Activated CD8-positive, alpha-beta memory T cell treated with anti-CD3 and anti-CD28 coated beads, Interleukin-2, amount 50 U/mL, for 48 hours (primary cell): ENCODE measurements around the gene NPAS3.

Source experiments
- DNase-seq: peaks from one replicate; pipeline ENCODE4 v3.0.0-alpha.2; 2020

Gene NPAS3

DNA sequence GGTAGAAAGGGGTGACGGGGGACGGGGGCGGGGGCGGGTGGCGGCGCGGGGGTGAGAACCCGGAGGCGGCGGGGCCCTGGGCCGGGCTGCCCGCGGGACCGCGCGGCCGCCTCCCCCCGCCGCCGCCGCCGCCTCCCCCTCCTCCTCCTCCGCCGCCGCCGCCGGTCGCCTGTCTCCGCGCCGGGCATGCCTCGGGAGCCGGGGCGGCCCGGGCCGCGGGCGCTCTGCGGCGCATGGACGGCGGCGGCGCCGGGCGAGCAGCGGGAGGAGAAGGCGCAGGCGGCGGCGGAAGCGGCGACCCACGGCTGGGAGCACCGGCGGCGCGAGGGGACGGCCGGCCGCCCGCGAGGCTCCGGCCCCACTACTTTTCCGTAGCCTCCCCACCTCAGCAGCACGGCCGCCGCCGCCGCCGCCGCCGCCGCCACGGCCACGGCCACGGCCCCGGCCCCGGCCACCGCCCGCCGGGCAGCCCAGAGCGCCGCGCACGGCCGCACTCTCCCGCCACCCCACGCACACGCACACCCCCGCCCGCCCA, at the start of gene NPAS3:
Gene NPAS3, plus strand, starts transcription at position 161 of the 535 bp plus-strand sequence.
- no peak for DNase-seq

DNA sequence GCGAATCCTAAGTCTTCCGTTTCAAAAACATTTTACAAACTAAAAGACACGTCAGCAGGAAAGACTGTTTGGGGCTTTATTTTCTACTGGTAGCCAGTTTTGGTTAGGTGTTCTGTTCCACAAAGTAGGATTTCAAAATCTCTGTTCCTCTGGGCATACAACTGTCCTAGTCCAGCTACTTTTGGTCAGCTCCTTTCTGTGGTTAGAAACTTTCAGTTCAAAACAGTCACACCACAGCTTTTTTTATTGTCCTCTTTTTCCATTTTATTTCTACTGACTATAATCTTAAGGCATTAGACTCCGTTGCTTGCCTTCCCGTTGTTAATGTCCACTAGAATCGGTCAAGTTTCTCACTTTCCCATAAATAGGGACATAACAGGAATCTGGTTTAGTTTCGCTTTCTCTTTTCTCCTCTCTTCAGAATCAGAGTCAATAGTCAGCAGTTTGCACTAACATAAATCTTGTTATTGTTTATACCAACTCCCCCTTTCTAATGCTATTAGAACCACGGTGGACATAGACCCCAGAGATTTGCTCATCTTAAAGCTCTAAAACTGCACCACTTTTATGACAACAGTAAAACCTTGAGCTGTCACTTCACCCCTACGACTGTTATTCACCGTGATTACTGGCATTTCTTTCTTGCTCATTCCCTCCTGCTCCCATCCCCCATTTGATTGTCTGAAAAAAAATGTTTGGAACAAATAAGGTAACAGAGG, 41.5 kb upstream of the NPAS3 start:
- DNase-seq = no peak

DNA sequence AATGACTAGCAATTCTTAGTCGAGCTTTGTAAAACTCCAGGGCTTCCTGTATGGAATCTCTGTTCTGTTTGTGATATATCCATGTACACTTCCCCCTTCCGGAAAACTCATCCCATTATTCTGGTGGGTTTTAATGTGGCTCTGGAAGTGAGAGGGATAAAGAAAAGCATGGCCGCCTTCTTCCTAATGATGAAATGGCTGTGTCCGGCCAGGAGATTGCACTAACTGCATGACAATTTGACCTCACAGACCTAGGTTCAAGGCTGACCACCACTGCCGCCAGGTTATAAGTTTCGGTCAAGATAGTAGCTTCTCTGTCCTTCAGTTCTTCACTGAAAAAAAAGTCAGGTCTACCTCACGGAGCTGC, 41.0 kb upstream of the NPAS3 start:
- DNase-seq = no peak

DNA sequence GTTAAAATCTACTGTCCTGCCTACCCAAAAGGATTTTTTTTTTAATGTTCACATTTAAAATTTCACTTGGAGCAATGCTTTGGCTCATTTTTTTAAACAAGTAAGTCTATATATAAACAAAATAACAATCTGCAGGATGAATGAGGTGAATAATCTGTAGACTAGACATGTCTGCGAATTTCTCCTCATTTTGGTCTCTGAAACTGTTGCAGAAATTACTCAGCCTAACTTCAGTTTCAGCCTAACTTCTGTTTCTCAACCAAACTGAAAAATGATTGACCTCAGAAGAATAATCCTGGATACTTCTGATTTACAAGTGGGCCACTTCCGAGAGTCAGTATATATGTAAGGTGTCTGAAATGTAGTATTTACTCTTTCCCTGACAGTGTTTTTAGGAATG, 39.8 kb upstream of the NPAS3 start:
- DNase-seq = no peak

DNA sequence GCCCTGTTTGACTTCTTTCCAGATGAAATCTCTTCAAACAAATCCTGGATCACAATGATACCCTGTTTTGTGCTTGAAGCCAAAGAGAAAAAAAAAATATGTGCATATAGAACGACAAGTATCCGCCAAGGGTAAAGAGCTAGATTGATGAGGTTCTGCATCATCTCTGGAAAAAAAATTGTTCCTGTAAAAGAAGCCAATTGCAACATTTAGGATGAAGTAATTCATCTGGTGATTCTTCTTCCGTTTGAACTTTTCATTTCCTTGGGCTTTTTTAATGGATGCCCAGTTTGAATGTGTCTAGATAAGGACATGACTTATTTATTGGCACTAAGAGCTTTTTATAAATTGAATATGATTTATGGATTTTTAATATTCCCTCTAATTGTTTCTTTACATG, 38.1 kb upstream of the NPAS3 start:
- DNase-seq = no peak

DNA sequence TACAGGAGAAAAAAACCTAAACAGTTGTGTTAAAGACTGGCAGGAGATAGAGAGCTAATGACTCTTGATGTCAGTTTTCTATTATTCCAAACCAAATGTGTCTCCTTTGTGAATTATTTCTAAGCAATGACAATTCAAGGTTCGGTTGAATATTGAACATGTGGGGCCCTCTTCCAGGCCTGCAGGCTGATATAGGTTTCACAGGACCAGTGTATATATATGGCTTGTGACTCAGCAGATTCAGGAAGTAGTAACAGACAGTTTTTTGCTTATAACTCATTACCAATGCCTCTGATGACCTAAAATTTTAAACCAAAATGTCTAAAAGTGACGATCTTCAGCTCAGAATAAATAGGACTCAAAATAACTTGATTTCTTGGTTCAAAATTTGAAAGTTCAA, 33.7 kb upstream of the NPAS3 start:
- DNase-seq = no peak

DNA sequence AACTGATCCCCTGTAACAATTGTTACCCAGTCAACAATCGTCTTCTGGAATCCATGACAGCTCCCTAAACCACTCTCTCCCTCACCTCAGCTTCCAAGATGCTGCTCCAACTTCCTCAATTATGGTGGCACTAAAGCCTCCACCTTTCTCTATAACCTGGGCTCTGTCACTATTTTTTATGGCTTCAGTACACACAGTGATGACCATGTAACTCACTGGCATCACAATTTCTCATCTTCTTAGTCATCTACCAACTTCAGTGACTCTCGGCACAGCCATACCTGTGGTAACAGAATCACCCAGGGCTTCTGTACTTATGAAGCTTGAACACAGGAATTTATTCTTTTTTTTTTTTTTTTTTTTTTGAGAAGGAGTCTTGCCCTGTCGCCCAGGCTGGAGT, 32.0 kb upstream of the NPAS3 start:
- DNase-seq = no peak

DNA sequence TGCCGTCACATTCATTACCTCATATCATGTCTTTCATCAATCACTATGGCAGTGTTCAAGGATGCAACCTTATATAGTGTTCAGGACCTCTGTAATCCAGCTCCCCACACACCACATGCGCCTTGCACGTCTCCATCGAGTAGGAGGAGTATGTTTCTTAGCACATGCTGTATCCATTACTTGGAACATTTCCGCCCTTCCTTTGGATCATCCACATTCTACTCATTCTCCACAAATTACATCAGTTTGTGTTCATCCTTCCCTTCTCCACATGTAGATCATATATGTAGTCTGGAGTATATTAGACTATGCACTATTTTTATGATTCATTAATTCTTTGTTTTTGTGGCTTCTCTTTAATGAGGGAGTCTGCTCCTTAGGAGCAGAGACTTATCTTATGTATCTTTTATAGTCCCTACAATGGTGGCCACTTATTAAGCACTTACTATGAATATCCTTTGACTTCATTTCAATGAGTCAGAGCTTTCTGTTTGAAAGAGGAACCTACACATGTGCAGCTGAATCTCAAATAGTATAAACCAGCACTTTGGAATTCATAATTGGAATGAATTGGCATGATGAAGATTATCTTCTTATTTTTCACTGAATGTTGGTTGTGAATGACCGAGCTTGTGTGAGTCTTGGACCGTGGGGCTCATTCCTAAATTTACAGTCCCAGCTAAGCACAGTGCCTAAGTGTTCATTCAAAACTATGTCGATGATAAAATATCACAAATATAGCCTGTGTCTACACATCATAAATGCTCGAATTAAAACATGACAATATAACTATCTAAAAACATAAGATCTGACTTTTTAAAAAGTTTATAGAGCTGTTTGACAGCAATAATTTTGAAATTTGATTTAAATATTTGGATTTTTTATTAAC, 30.2 kb upstream of the NPAS3 start:
- no peak for DNase-seq

DNA sequence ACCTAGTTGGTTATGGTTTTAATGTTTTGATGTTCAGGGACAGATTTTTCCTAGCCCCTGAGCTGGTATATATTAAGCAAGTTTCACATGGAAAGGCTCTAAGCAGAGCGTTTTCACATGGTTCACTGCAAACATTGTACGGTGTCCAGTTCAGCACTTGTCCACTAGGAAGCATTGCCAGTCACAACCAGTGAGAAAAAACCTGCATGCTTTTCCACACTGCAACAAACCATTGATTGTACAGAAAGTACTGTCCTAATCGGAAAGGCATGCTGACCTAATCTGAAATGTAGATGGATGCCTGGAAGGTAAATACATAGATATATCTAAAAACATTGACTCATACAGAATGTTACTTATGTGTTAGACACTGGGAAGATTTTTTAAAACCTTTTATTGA, 25.0 kb upstream of the NPAS3 start:
- DNase-seq = no peak

DNA sequence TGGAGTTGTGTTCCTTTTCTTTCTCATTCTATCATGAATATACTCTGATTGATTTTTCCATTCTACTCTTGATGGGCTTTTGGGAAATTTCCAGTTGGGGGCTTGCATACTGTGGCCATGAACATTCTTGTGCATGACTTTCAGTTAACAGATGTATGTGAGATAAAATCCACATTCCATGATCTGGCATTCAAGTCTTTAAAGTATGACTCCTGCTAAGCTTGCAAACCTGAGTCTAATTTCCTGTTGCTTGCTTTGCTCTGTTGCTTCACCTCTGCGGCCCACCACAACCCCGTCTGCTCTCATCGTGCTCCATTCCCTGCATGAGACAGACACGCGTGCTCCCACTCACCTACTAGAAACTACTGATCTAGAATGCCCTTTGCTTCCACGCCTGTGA, 24.3 kb upstream of the NPAS3 start:
- DNase-seq = no peak

DNA sequence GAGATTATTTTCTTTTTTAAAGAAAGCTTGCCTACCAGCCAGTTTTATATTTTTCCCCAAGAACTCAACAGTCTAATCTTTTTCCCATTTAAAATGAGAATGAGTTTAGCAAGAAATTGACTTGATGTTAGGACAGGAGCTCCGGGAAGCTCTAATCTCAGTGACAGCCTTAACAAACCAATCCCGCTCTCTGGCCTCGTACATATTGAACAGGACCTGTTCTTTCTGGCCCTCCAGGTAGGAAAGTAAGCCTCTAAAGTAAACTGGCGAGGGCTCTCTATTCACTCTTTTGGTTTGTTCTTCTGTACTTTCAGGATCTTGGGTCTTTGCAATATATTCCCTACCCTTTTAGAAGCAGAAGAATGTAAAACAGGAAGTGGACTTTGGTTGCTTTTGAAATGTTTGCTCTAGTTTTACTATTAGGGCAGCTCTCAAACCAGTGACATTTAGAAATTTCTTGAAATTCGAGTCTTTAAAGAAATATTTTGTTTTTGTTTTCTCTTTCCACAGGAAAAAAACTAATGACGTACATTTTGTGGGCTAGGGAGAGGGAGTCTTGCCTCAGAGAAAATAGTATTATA, 17.9 kb upstream of the NPAS3 start:
- DNase-seq = no peak

DNA sequence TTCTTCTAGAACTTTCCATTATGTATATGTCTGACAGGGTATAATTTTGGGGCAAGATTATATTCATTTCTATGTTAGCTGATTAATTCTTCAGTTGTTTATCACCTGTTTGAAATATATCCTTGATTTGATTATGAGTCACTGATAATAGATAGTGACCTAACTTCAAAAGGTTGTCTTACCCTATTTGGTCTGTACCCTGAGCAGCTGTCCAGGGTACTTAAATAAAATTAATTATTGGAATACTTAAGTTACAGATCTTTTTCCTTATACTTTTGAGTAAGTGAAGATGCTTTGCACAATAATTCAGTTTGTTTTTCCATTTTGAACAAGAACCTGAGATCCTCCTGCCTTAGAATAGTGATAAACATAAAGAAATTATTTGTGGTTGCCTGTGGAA, 13.2 kb upstream of the NPAS3 start:
- no peak for DNase-seq

DNA sequence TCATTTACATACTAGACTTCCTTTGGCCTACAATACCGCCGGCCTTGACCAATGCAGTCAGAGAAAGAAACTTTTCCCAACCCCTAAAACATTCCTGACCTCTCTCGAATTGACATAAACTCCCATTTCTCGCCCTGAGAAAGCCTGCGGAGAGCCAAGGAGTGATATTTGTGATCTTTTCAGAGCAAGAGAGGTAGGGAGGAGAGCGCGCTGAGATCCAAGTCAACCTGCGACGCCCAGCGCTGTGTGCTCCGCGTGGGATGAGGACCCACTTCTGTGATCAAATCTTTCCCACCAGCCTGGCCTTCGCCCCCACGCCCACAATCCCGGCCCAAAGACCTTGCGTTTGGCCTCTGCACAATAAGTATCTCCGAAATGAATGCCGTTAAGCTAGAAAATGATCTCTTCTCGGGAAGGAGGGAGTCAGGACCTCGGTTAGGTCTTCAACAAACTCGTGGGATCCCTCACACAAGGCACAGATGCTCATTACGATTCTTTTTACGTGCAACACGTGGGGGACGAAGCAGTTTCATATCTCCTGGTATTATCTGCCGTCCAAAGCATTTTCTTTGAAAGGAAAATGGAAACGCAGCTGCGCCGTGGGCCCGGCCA, 6.3 kb upstream of the NPAS3 start:
- DNase-seq = no peak

DNA sequence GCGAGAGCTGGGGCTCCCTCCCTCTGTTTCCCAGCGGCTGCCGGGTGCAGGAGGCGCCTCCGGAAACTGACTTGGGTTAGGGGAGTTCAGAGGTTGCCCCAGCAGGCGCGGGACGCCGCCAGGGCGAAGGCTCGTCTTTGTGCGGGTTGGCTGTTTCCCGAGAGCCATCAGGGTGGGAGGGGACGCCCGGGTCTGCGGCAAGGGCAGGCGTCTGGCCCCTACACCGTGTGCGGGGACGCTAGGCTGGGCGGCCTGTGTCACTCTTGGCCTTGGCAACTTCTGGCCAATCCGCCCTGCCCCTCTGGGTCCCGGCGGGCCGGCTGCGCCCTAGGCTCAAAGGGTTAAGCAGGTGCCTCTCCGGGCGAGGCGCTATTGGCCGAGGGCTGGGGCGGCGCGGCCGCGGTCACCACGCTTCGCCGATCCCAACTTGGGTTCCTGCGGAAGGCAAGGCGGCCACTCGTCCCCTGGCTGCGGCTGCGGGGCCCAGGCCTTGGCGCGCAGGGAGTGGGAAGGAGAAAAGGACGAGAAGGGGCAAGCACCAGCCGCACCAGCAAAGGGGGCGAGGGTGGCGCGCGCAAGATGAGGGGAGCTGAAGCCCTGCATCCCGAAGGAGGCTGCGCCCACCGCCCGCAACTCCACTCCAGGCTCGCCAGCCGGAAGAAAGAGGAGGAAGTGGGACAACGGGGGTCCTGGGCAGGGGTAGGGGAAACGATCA, 5.6 kb upstream of the NPAS3 start:
- no peak for DNase-seq

DNA sequence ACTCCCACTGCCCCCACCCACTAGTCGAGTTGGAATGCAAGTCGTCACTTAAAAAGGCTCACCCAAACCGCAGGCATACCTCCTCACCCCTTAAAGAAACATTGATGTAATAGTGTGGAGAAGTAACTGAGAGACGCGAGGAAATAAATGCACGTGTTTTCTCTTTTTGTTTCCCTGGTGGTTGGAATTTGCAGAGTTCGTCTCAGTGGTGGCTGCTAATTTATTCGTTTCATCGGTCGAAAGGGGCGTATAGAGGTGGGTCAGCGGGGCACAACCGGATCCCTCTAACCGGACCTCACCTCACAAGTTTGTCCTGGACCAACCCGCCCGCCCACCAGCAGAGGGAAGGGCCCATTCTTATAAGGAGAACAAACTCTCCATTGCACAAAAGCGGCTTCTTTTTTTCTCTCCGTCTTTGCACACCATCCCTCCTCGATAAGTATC, 5.0 kb upstream of the NPAS3 start:
- no peak for DNase-seq

DNA sequence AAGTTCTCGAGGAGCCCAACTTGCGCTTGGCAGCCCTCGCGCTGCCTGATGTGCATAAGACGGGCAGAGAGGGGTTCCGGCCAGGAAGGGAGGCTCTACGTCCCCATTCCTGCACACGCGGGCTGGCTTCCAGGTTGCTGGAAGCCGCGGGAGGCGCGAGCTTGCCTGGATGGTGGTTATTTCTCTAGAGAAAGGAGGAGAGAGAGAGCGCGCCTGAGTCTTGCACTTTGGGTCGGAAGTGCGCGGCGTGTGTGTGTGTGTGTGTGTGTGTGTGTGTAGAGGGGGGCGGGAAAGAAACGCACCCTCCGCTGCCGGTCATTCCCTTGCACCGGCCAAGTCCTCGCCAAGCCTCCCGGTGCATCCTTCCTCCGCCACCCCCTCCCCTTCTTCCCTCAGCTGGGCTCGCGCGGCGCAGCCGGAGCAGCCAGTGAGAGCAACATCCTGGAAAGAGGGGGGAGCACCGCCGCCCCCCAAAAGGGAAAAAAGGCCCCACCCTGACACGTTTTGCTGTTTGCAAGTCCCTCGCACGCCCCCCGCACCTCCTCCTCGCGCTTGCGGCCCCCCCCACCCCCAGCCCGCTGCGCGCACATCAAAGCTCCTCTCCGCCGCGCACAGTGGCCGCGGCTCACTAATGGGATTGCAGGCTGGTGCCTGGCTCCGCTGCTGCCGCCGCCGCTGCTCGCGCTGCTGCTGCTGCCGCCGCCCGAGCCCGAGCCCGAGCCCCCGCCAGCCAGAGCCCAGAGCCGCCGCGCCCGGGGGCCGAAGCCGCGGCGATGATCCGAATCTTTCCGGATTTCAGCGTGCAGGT, 4.4 kb upstream of the NPAS3 start:
- no peak for DNase-seq

DNA sequence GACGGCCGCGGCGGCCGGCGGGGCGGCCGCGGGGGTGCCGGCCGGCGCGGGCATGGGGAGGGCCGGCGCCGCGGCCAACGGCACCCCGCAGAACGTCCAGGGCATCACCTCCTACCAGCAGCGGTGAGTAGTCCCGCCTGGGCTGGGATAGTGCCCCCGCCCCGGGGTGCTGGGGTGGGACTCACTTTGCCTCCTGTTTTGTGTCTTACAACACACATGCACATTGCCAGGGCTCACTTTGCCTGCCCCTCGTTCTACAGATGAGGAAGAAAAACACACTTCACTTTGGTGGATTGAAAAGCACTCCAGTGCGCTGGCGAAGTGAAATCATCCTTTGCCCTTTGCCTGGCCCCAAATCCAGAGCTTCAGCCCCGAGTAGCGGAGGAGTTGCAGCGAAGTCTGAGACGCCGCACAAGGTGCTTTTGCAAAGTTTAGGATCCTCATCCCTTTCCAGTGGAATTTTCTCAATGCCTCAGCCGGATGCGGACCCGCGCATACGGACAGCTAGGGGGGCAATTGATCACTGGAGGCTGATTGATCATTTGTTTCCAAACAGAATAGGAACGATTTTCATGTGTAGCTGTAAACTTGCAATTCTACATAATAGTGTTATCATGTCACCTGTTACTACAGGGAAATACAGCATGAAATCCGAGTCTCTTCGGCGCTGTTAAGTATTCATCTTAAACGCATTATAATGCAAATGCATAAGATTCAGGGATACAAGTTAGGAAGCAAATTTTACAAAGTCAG, 3.6 kb upstream of the NPAS3 start:
- no peak for DNase-seq

DNA sequence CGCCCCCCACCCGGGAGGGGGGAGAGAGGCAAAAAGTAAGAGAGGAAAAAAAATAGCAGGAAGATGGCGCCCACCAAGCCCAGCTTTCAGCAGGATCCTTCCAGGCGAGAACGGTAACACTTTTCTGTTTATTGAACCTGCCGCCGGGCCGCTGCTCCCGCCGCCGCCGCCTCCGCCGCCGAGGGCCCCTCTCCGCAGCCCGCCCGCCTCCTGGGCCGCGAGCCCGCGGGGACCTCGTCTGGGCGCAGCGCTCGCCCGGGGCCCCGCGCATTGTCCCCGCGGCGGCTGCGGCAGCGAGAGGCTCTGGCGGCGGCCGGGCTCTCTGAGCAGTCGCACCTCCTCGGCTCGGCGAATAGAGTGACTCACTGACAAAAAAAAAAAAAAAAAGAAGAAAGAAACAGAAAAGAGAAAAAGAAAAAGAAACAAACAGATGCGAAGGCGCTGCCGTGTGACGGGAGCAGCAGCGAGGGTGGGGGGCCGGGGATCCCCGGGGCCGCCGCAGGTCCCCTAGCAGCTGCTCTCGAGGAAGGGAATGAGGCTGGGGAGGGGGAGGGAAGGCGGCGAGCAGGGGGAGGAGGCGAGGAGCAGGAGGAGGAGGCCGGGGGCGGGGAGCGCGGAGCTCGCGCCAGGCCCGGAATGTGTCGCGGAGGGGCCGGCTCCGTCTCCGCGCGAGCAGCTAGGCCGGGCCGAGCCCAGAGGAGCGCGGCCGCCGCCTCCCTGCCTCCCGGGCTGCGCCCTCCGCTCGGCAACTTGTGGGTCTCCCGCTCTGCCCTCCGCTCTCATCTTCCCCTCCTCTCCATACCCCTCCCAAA, 781 bp downstream of the NPAS3 start:
- peak; percentile 58 for DNase-seq

DNA sequence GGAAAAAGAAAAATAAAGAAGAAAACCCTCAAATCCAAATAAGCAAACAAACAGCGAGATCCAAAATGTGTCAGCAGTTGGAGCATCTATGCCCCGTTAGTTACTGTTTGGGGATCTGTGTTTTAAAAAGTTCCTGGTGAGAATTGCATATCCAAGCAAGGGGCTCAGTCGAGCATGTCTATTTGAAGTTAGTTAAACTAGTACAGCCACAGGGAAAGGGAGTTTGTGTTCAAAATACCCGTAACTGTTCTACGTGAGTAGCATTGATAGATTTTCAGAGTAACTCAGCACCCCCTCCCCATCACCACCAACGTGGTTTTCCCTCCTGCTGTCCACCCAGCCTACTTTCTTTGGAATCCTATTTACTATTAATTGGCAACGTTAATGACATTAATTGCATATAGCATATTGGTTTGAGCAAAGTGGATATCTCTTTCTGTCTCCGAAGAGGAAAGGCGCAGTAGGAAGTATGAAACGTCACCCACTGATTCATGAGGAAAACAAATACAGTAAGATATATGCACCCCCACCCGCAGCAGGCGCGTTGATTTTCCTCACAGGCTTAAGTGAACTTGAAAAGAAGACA, 1.5 kb downstream of the NPAS3 start:
- no peak for DNase-seq
